HepG2 (cell line): ENCODE results near the gene ERICH3. TPM values are rescaled to one million over a fixed set of nuclear protein-coding genes. Genes with fewer than 3 reads are reported as not detected.

ENCODE experiments used
- ATAC-seq: fragments of 200-7000 bp; cut with Tn5 transposase; 3 replicates; pipeline ENCODE4 v1.9.1; 2020; ENCODE audit warnings: mild to moderate bottlenecking, moderate library complexity
- BruUV-seq: library from RNA; stranded (reverse); fragments of 400-500 nt; replicated peaks from 2 replicates; lab custom pipeline; 2021; lab: Mats Ljungman, UMichigan
- CTCF ChIA-PET: fragments of 300-600 bp; formaldehyde crosslinking; extraction: SDS; loops from one replicate; lab custom pipeline; 2021; ENCODE audit warnings: low total read pairs, inconsistent platforms, low intra/inter-chr PET ratio; lab: Yijun Ruan, JAX
- POLR2A ChIA-PET: fragments of 350-600 bp; sonication (Branson Sonifier 250); formaldehyde crosslinking; loops from one replicate; lab custom pipeline; 2020; ENCODE audit warnings: antibody characterized with exemption, inconsistent platforms; lab: Yijun Ruan, JAX
- DNase-seq: peaks from one replicate; pipeline ENCODE4 v3.0.0-alpha.2; 2015; ENCODE audit warnings: low spot score
- FAIRE-seq: peaks from 3 replicates; lab custom pipeline; 2011; peaks lifted over from hg19 to GRCh38; lab: Jason Lieb, UNC
- H2AFZ ChIP-seq: one replicate; pipeline ENCODE4 v1.6.1; 2011; ENCODE audit warnings: low read length, inconsistent platforms
- H3K27ac ChIP-seq: fragments of 300-600 bp; 3 replicates; pipeline ENCODE4 v1.8.0; 2011; ENCODE audit warnings: mixed run types, mild to moderate bottlenecking, mixed read lengths, low read length, inconsistent platforms; ENCODE audit not compliant: insufficient read depth; ENCODE audit errors: extremely low read length
- H3K27me3 ChIP-seq, 2 experiments: fragments of 200-600 bp in 1 of 2; 2 replicates in 1 of 2; 3 replicates in 1 of 2; pipeline versions ENCODE4 v1.6.0 to v1.8.0; 2011; ENCODE audit warnings: low read length in 2 of 2, mild to moderate bottlenecking in 2 of 2, moderate library complexity in 2 of 2, inconsistent platforms in 1 of 2; ENCODE audit not compliant: insufficient read depth in 2 of 2, control insufficient read depth in 1 of 2
- H3K36me3 ChIP-seq, 2 experiments: fragments of 200-600 bp in 1 of 2; replicated peaks in 1 of 2; 2 replicates in 1 of 2; 3 replicates in 1 of 2; pipeline versions ENCODE4 v1.5.1 to v1.8.0; 2011; ENCODE audit warnings: low read length in 2 of 2, inconsistent platforms in 1 of 2; ENCODE audit not compliant: insufficient read depth in 2 of 2, control insufficient read depth in 1 of 2
- H3K4me1 ChIP-seq: 2 replicates; pipeline ENCODE4 v1.5.1; 2012; ENCODE audit warnings: low read length, inconsistent platforms; ENCODE audit not compliant: insufficient read depth
- H3K4me2 ChIP-seq: 2 replicates; pipeline ENCODE4 v1.6.0; 2011; ENCODE audit warnings: low read depth, low read length, inconsistent platforms
- H3K4me3 ChIP-seq, 3 experiments: fragments of 200-600 bp in 1 of 3; sonication (generic), shearing (Covaris generic) in 1 of 3; replicated peaks in 1 of 3; 2 replicates each; pipeline ENCODE4 v1.5.1; 2011 to 2016; ENCODE audit warnings: low read length in 3 of 3, inconsistent platforms in 2 of 3, low read depth in 2 of 3, mild to moderate bottlenecking in 2 of 3, control low read depth in 1 of 3, mixed read lengths in 1 of 3; ENCODE audit not compliant: insufficient read depth in 1 of 3
- H3K79me2 ChIP-seq: one replicate; pipeline ENCODE4 v1.6.1; 2011; ENCODE audit warnings: low read length, inconsistent platforms; ENCODE audit not compliant: insufficient read depth
- H3K9ac ChIP-seq: 2 replicates; pipeline ENCODE4 v1.6.0; 2011; ENCODE audit warnings: mild to moderate bottlenecking, low read depth, low read length, inconsistent platforms; ENCODE audit not compliant: insufficient read depth
- H3K9me3 ChIP-seq: 2 replicates; pipeline ENCODE4 v1.5.1; 2012; ENCODE audit warnings: mild to moderate bottlenecking, low read length
- H4K20me1 ChIP-seq: 2 replicates; pipeline ENCODE4 v1.6.0; 2011; ENCODE audit warnings: inconsistent platforms, mild to moderate bottlenecking, low read length, moderate library complexity; ENCODE audit not compliant: insufficient read depth
- BORCS8-MEF2B ChIP-seq: sonication (generic); formaldehyde crosslinking; IDR thresholded peaks from 2 replicates; pipeline ENCODE4 v1.8.0; 2022; ENCODE audit warnings: mild to moderate bottlenecking, missing genetic modification reagents
- GTF2F1 ChIP-seq: fragments of 150-350 bp; IDR thresholded peaks from 2 replicates; pipeline ENCODE4 v1.6.1; 2014; ENCODE audit warnings: low read length
- MXD4 ChIP-seq: IDR thresholded peaks from 2 replicates; pipeline ENCODE4 v1.6.1; 2016; ENCODE audit warnings: mild to moderate bottlenecking, missing biosample characterization, missing genetic modification reagents
- NFE2L1 ChIP-seq: sonication (generic); formaldehyde crosslinking; IDR thresholded peaks from 2 replicates; pipeline ENCODE4 v1.4.0; 2020; ENCODE audit warnings: missing genetic modification reagents, mild to moderate bottlenecking, borderline replicate concordance
- ONECUT2 ChIP-seq: sonication (generic); formaldehyde crosslinking; IDR thresholded peaks from 2 replicates; pipeline ENCODE4 v1.4.0; 2020; ENCODE audit warnings: missing genetic modification reagents
- RXRA ChIP-seq: sonication (generic); formaldehyde crosslinking; IDR thresholded peaks from 2 replicates; pipeline ENCODE4 v1.5.1; 2020; ENCODE audit warnings: missing genetic modification reagents
- SMAD3 ChIP-seq: sonication (generic); formaldehyde crosslinking; IDR thresholded peaks from 2 replicates; pipeline ENCODE4 v1.4.0; 2020; ENCODE audit warnings: missing genetic modification reagents
- SRF ChIP-seq: IDR thresholded peaks from 2 replicates; pipeline ENCODE4 v1.6.1; 2011; ENCODE audit warnings: mild to moderate bottlenecking, low read depth, low read length, moderate library complexity
- TCF12 ChIP-seq, 2 experiments: fragments of 450-650 bp in 1 of 2; sonication (generic) in 1 of 2; formaldehyde crosslinking in 1 of 2; IDR thresholded peaks; 2 replicates each; pipeline versions ENCODE4 v1.6.1 to v1.8.0; 2017 to 2022; ENCODE audit warnings: antibody characterized with exemption in 1 of 2, mild to moderate bottlenecking in 1 of 2, missing genetic modification reagents in 1 of 2, moderate library complexity in 1 of 2
- ZKSCAN1 ChIP-seq: fragments of 150-350 bp; IDR thresholded peaks from 2 replicates; pipeline ENCODE4 v1.6.1; 2014; ENCODE audit warnings: low read length
- ZNF430 ChIP-seq: sonication (generic); formaldehyde crosslinking; IDR thresholded peaks from 2 replicates; pipeline ENCODE4 v1.9.0; 2021; ENCODE audit warnings: mild to moderate bottlenecking, missing genetic modification reagents
- ZNF670 ChIP-seq: sonication (generic); formaldehyde crosslinking; IDR thresholded peaks from 2 replicates; pipeline ENCODE4 v1.8.0; 2022; ENCODE audit warnings: mild to moderate bottlenecking, missing genetic modification reagents, borderline replicate concordance
- WGBS: methylation state at CpG from one replicate; pipeline ENCODE4 v1.1.6; 2017; ENCODE audit warnings: low lambda C conversion rate; 5-methylcytosine and 5-hydroxymethylcytosine counted together
- in situ Hi-C: cut with HindIII; loops from 2 replicates; pipeline ENCODE4 v1.10.0; 2017; ENCODE audit warnings: low pct_unique_long_range_greater_than_20kb; ENCODE audit not compliant: extremely low pct_ligation_motif_present
- intact Hi-C: fragments of 100-400 bp; cut with micrococcal nuclease; formaldehyde crosslinking; loops from one replicate; pipeline ENCODE4 v1.10.0; 2022; ENCODE audit not compliant: unreplicated experiment
- polyA plus RNA-seq, 8 experiments: library from polyadenylated mRNA; depleted of rRNA in 3 of 8; stranded (reverse) in 7 of 8; unstranded in 1 of 8; fragments of >200 nt; fragmentation: Illumina TruSeq in 4 of 8; extraction: Trizol in 4 of 8; gene quantifications; 2 replicates each; pipeline versions ENCODE4 v1.2.1 to v1.2.3, GENCODE V29; 2011 to 2016; ENCODE audit warnings: low read depth in 4 of 8, missing spikeins in 1 of 8, mixed read lengths in 1 of 8; ENCODE audit not compliant: insufficient read depth in 1 of 8
- total RNA-seq, 5 experiments: library from RNA; depleted of rRNA; stranded (reverse); fragments of >200 nt; fragmentation: Illumina TruSeq; extraction: Trizol; gene quantifications; 2 replicates each; pipeline ENCODE4 v1.2.3, GENCODE V29; 2016; ENCODE audit warnings: low read depth in 1 of 5
- TF ChIP-seq, protein P1 (sequence below): sonication (generic); formaldehyde crosslinking; IDR thresholded peaks from 2 replicates; pipeline ENCODE4 v1.4.0; 2020; ENCODE audit warnings: missing genetic modification reagents, borderline replicate concordance
- TF ChIP-seq, protein P2 (sequence below): sonication (generic); formaldehyde crosslinking; IDR thresholded peaks from 2 replicates; pipeline ENCODE4 v1.4.0; 2020; ENCODE audit warnings: missing genetic modification reagents
- TF ChIP-seq, protein P3 (sequence below): sonication (generic); formaldehyde crosslinking; IDR thresholded peaks from 2 replicates; pipeline ENCODE4 v1.4.0; 2020; ENCODE audit warnings: missing genetic modification reagents; ENCODE audit errors: not compliant biosample characterization
- TF ChIP-seq, protein P4 (sequence below): sonication (generic); formaldehyde crosslinking; IDR thresholded peaks from 2 replicates; pipeline ENCODE4 v1.4.0; 2020; ENCODE audit warnings: mild to moderate bottlenecking, missing genetic modification reagents

Gene ERICH3
- total and polyA plus RNA-seq, 2 of the 13 experiments (the other 11 are each of a cell fraction or from before 2014, with no cell fraction given), result 0.03 TPM; not detected in 1

DNA sequence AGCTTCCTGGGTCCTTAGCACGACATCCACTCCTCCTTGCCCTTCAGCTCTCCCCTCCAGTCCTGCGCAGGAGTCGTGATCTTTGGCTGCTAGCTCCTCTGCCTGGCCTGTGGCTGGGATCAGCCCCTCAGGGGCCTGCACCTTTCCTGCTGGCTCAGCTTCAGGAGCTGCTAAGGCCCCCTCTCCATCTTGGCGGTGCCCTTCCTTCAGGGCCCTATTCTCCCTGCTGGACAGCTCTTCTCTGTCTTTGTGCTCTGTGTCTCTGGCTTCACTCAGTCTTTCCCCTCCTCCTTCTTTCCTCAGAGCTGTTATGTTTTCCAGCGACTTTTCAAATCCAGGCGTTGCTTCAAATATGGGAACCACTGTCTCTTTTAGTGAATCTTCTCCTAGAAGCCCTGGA is 101.7 kb downstream of the ERICH3 start (continued):
- TF ChIP-seq ZNF670 (CRISPR knock-in tag) (no peak), ZNF430 (no peak)
- TF ChIP-seq, protein P1, sequence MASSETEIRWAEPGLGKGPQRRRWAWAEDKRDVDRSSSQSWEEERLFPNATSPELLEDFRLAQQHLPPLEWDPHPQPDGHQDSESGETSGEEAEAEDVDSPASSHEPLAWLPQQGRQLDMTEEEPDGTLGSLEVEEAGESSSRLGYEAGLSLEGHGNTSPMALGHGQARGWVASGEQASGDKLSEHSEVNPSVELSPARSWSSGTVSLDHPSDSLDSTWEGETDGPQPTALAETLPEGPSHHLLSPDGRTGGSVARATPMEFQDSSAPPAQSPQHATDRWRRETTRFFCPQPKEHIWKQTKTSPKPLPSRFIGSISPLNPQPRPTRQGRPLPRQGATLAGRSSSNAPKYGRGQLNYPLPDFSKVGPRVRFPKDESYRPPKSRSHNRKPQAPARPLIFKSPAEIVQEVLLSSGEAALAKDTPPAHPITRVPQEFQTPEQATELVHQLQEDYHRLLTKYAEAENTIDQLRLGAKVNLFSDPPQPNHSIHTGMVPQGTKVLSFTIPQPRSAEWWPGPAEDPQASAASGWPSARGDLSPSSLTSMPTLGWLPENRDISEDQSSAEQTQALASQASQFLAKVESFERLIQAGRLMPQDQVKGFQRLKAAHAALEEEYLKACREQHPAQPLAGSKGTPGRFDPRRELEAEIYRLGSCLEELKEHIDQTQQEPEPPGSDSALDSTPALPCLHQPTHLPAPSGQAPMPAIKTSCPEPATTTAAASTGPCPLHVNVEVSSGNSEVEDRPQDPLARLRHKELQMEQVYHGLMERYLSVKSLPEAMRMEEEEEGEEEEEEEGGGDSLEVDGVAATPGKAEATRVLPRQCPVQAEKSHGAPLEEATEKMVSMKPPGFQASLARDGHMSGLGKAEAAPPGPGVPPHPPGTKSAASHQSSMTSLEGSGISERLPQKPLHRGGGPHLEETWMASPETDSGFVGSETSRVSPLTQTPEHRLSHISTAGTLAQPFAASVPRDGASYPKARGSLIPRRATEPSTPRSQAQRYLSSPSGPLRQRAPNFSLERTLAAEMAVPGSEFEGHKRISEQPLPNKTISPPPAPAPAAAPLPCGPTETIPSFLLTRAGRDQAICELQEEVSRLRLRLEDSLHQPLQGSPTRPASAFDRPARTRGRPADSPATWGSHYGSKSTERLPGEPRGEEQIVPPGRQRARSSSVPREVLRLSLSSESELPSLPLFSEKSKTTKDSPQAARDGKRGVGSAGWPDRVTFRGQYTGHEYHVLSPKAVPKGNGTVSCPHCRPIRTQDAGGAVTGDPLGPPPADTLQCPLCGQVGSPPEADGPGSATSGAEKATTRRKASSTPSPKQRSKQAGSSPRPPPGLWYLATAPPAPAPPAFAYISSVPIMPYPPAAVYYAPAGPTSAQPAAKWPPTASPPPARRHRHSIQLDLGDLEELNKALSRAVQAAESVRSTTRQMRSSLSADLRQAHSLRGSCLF (CRISPR knock-in tag), result no peak

DNA sequence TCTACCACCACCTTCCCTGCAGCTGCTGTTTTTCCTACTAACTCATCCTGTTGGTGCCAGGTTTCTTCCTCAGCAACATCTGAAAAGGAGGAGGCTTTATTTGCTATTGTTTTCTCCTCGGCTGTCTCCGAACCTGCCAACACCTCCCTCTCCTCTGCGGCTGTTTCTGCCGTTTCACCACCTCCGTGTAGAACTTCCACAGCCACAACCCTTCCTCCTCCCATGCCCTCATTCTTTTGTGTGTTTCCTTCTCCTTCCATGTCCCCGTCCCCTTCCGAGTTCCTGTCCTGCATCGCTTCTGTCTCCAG is 102.1 kb downstream of the ERICH3 start:
- H3K4me1 ChIP-seq, result no peaks in the 10 kb centered on the region
- no TSS peak for BruUV-seq
- WGBS, result 10% methylated on average over 8 of the region's 8 CpGs
- FAIRE-seq (no peak), ATAC-seq (no peak), DNase-seq (no peak)
- no peak overlapping the region for H3K4me2 ChIP-seq
- H3K27ac ChIP-seq, result no peak overlapping the region
- no peak overlapping the region for H3K9ac ChIP-seq
- intact Hi-C loops (no loop called here), in situ Hi-C loops (no loop called here)
- peaks cover 0 to 10% of the 10 kb centered on the region in 2 experiments; a peak in 2 of 5 replicates for H3K27me3 ChIP-seq
- no peaks in the 10 kb centered on the region for H4K20me1 ChIP-seq
- H3K36me3 ChIP-seq, result no peaks in the 10 kb centered on the region
- H2AFZ ChIP-seq, result no peak overlapping the region
- ChIA-PET POLR2A (no interaction called here), CTCF (no interaction called here)
- H3K9me3 ChIP-seq, result no peaks in the 10 kb centered on the region
- H3K4me3 ChIP-seq, result no peak overlapping the region
- TF ChIP-seq ONECUT2 (no peak), GTF2F1 (no peak), NFE2L1 (no peak), RXRA (CRISPR knock-in tag) (no peak), SMAD3 (CRISPR knock-in tag) (no peak), SRF (no peak), TCF12 (IDR thresholded peaks at IDR 0.05) (no peak), TCF12 (CRISPR knock-in tag; IDR thresholded peaks at IDR 0.05) (no peak), BORCS8-MEF2B (CRISPR knock-in tag) (no peak), MXD4 (CRISPR knock-in tag) (no peak), ZKSCAN1 (no peak)
- TF ChIP-seq, protein P2, sequence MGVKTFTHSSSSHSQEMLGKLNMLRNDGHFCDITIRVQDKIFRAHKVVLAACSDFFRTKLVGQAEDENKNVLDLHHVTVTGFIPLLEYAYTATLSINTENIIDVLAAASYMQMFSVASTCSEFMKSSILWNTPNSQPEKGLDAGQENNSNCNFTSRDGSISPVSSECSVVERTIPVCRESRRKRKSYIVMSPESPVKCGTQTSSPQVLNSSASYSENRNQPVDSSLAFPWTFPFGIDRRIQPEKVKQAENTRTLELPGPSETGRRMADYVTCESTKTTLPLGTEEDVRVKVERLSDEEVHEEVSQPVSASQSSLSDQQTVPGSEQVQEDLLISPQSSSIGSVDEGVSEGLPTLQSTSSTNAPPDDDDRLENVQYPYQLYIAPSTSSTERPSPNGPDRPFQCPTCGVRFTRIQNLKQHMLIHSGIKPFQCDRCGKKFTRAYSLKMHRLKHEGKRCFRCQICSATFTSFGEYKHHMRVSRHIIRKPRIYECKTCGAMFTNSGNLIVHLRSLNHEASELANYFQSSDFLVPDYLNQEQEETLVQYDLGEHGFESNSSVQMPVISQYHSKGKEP, result no peak
- TF ChIP-seq, protein P3, sequence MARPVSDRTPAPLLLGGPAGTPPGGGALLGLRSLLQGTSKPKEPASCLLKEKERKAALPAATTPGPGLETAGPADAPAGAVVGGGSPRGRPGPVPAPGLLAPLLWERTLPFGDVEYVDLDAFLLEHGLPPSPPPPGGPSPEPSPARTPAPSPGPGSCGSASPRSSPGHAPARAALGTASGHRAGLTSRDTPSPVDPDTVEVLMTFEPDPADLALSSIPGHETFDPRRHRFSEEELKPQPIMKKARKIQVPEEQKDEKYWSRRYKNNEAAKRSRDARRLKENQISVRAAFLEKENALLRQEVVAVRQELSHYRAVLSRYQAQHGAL, result no peak
- TF ChIP-seq, protein P4, sequence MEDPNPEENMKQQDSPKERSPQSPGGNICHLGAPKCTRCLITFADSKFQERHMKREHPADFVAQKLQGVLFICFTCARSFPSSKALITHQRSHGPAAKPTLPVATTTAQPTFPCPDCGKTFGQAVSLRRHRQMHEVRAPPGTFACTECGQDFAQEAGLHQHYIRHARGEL (CRISPR knock-in tag), result no peak
- no peaks in the 10 kb centered on the region for H3K79me2 ChIP-seq
